ENCODE measurements around the gene NFE2L3.
A peak's percentile ranks its signal among the peaks of the same experiment; 100 is the strongest.

NFE2L3 gene

GRCh38 chr7:26151953-26152781 is at the start of gene NFE2L3:
NFE2L3 (plus strand) TSS chr7:26152198; CDS start chr7:26152499, 301 bp downstream.
- TF ChIP-seq GATA3 (IDR thresholded peaks at IDR 0.05; ENCODE audit: low read depth, low read length) (no peak), GATA2 (IDR thresholded peaks at IDR 0.05; ENCODE audit: low read depth, low read length) (peak; percentile 23; the same call in 1 of the 2 replicates)

DNA sequence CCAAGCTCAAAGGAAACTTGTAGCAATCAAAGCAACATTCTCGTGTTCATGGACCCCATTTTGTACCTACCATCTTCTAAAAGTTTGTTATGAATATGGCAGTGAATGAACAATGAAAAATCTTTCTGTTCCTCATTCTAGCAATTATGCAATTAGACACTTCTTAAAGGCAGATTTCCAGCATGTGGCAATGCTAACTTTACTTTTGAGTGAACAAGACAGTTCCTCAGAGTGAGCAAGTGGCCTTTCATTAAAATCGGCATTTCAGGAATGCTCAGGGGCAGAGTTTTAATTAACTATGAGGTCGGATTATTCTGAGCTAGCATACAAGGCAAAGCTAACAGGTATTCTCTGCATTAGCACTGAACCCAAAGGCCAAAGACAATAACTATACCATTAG is 48.4 kb upstream of the NFE2L3 start:
- TF ChIP-seq GATA2 (IDR thresholded peaks at IDR 0.05; ENCODE audit: low read depth, low read length) (no peak), GATA3 (IDR thresholded peaks at IDR 0.05; ENCODE audit: low read depth, low read length) (no peak)

DNA sequence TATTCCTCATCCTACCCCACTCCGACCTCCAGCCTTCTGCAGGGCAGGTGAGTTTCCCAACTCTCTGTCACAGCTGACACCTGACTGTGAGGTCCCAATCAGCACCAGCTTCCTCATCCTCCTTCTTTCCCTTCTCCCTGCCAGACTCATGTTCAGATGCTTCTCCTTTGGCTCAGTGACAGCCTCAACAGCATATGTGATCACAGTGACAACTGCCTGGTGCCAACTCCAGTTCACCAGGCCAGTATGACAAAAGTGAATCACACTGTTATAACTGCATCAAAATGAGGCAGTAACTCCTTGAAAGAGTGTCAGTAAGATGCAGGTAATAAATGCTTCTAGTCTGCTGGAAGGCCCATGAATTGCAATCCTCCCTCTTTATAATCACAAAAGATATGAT is 46.8 kb upstream of the NFE2L3 start:
- TF ChIP-seq GATA2 (IDR thresholded peaks at IDR 0.05; ENCODE audit: low read depth, low read length) (no peak), GATA3 (IDR thresholded peaks at IDR 0.05; ENCODE audit: low read depth, low read length) (no peak)

GRCh38 chr7:26105931-26106330 is 46.1 kb upstream of the NFE2L3 start:
- no peak for TF ChIP-seq GATA2 (IDR thresholded peaks at IDR 0.05; ENCODE audit: low read depth, low read length)
- no peak for TF ChIP-seq GATA3 (IDR thresholded peaks at IDR 0.05; ENCODE audit: low read depth, low read length)

GRCh38 chr7:26112203-26112740 is 39.7 kb upstream of the NFE2L3 start:
- TF ChIP-seq GATA2 (IDR thresholded peaks at IDR 0.05; ENCODE audit: low read depth, low read length) (no peak), GATA3 (IDR thresholded peaks at IDR 0.05; ENCODE audit: low read depth, low read length) (no peak)

DNA sequence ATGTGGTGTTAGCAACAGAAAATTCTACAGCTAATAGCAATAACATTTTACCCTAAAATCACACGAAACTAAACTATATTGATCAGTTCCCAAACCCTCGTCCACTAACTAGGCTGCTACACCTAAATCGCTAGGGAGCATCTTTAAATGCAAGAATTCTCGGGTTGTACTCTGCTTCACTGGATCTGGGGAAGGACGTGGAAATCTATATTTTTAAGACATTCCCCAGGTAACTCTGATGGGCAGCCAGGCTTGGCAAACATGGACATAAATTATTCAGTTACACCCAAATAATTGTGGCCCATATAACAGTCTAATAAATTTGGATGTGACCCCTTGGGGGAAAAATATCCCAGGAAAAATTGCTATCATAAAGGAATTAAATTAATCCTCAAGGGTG is 36.3 kb upstream of the NFE2L3 start:
- TF ChIP-seq GATA2 (IDR thresholded peaks at IDR 0.05; ENCODE audit: low read depth, low read length) (no peak), GATA3 (IDR thresholded peaks at IDR 0.05; ENCODE audit: low read depth, low read length) (no peak)

DNA sequence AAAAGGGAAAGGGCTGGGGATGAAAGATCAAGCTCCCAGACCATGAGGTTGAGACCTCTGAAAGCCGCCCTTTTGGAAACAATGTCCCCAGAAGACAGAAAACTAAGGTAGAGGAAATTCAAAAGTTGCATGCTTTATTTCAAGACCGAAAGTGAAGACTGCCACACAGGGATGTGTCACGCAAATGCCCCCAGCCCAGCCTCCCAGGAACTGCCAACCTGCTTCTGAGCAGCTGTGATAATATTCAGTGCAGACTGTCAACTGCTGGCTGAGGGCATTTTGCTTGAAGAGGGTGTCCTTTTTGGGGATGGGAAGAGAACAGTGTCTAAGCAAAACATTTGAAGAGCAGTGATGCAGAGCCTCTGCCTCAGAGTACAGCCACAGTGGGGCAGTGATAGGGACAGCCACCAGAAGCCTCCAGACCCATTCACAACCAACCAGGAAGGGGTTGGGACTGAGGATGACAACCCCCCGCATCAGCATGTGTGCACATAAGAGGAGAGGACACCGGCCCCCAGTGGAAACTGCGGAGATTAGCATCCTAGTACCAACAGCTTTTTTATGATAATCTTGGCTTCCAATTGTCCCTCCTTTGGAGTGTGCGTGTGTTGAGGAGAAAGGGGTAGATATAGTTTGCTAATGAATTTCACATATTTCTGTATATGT is 34.7 kb upstream of the NFE2L3 start:
- no peak for TF ChIP-seq GATA2 (IDR thresholded peaks at IDR 0.05; ENCODE audit: low read depth, low read length)
- TF ChIP-seq GATA3 (IDR thresholded peaks at IDR 0.05; ENCODE audit: low read depth, low read length) = no peak

- TF ChIP-seq GATA2 (IDR thresholded peaks at IDR 0.05; ENCODE audit: low read depth, low read length) = no peak
- TF ChIP-seq GATA3 (IDR thresholded peaks at IDR 0.05; ENCODE audit: low read depth, low read length) = no peak
Measured at GRCh38 chr7:26117970-26118369, 34.0 kb upstream of the NFE2L3 start.

DNA sequence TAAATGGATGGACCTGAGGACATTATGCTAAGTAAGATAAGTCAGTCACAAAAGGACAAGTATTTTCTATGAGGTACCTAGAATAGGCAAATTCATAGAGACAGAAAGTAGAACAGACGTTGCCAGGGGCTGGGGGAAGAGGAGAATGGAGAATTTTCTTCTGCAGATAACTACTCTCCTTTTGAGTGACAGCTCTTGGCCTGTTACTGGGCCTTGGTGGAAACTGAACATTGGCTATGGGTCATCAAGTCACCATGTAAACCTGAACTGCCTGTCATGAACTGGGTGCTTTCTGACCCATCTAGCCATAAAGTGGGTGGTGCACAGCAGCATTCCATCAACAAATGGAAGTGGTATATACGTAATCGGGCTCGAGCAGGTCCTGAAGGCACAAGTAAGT is 29.3 kb upstream of the NFE2L3 start:
- TF ChIP-seq GATA3 (IDR thresholded peaks at IDR 0.05; ENCODE audit: low read depth, low read length) = no peak
- no peak for TF ChIP-seq GATA2 (IDR thresholded peaks at IDR 0.05; ENCODE audit: low read depth, low read length)

GRCh38 chr7:26127411-26127810 is 24.6 kb upstream of the NFE2L3 start:
- TF ChIP-seq GATA2 (IDR thresholded peaks at IDR 0.05; ENCODE audit: low read depth, low read length) (no peak), GATA3 (IDR thresholded peaks at IDR 0.05; ENCODE audit: low read depth, low read length) (no peak)

DNA sequence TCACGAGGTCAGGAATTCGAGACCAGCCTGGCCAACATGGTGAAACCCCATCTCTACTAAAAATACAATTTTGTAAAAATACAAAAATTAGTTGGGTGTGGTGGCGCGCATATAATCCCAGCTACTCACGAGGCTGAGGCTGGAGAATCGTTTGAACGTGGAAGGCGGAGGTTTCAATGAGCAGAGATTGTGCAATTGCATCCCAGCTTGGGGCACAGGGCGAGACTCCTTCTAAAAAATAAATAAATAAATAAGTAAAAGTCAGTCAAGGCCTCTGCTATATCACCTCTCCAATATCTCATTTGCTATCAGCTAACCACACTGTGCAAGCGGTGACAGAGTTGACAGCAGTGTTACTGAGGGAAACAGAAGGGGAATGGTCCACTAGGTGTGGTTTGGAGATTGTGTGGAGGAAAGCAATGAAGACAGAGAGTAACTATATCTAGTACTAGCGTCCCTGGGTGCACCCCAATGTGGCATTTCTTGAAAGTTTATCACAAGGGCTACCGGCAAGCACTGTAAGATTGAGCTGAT is 20.9 kb upstream of the NFE2L3 start:
- TF ChIP-seq GATA3 (IDR thresholded peaks at IDR 0.05; ENCODE audit: low read depth, low read length) (no peak), GATA2 (IDR thresholded peaks at IDR 0.05; ENCODE audit: low read depth, low read length) (no peak)

DNA sequence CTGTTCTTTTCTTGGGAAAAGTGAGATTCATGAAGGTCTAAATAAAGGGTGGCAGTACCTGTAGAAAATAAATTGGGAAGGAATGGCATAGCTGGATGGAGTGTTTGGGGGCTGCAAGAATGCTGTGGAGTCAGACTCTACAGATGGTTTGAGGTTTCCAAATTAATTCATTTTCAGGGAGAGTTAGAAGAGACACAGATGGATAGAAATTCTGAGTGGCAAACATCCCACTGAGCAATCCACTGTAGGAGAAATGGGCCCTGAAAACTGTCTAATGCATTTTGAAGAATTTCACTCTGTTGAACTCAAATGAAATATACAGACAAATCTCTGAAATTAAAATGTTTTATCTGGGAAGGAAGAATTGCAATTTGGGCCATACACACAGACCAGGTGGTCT is 16.9 kb upstream of the NFE2L3 start:
- TF ChIP-seq GATA2 (IDR thresholded peaks at IDR 0.05; ENCODE audit: low read depth, low read length) (no peak), GATA3 (IDR thresholded peaks at IDR 0.05; ENCODE audit: low read depth, low read length) (no peak)

DNA sequence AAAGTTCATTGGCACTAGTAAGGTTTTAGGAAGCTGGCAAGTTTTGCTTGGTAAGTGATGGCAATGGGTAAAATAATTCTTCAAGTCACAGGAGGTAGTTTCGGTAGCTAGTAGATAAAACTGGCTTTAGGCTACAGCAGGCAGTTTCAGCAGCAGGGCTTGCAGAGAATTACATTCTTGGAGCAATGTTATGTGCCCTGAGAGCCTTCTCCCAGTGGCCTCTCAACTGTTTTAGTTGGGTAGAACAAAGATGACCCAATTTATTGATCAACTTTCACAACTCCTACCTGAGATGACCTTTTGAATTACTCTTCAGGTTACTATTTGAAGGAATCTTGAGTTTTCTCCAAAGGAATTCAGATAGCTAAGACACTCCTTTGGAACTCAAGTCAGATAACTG is 16.4 kb upstream of the NFE2L3 start:
- TF ChIP-seq GATA3 (IDR thresholded peaks at IDR 0.05; ENCODE audit: low read depth, low read length) = no peak
- no peak for TF ChIP-seq GATA2 (IDR thresholded peaks at IDR 0.05; ENCODE audit: low read depth, low read length)

DNA sequence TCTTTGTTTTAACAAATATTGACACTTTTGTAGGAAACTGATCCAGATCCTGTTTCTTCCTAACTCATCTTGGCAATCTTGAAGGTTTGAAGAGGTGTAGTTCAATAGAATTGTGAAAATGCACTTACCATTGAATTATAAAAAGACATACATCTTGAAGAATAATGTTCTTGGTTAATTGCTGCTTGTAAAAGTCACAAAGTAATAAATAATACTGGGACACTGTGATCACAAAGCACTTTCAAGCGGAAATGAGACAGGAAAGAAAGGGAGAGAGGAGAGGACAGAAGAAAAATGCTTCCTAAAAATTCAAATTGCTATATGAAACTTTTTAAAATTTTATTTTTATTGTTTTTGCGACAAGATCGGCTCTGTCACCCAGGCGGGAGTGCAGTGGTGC is 15.2 kb upstream of the NFE2L3 start:
- TF ChIP-seq GATA2 (IDR thresholded peaks at IDR 0.05; ENCODE audit: low read depth, low read length) = no peak
- no peak for TF ChIP-seq GATA3 (IDR thresholded peaks at IDR 0.05; ENCODE audit: low read depth, low read length)

Data from SH-SY5Y (cell line).